Suppressor macrophage treated with lipopolysaccharide for 1 hour (primary cell): Measurements from ENCODE around the gene MT1G.
A peak's percentile ranks its signal among the peaks of the same experiment; 100 is the strongest.
"Not testable (repeated sequence)": the region's sequence is repeated elsewhere in the genome, so short reads cannot be mapped to it uniquely, and the experiment has no call there.

Experiments used
- DNase-seq, 3 donors: peaks; one replicate each; pipeline ENCODE4 v3.0.0-alpha.2; 2020 to 2022

Gene MT1G

DNA sequence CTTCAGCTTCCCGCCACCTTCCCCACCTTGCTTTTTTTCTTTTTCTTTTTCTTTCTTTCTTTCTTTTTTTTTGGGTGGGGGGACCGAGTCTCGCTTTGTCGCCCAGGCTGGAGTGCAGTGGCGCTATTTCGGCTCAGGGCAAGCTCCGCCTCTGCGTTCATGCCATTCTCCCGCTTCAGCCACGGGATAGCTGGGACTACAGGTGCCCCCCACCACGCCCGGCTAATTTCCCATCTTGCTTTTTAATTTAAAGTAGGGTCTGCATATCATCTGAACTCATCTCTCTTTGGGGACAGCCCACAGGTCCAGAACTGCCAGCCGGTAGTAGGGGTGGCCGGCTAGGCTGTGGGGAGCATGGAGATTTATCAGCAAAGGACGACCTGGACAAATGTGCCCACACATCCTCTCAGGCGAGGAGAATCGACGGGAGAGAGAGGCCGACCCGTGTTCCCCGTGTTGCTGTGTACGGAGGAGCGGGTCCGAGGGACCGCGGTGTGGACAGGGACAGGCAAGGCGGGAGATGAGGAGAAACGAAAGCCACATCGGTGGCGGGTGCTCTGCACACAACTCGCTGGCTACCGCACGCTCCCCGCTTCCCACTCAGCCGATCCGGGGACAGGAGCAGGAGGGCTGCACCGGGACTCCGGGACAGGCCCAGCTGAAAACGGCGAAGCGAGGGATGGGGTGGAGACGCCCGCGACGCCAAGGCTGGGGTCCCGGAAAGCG lies 33.0 kb downstream of the MT1G start:
- DNase-seq, result no peak

- no peak for DNase-seq
Measured at GRCh38 chr16:56633535-56633934, 34.3 kb downstream of the MT1G start.

DNA sequence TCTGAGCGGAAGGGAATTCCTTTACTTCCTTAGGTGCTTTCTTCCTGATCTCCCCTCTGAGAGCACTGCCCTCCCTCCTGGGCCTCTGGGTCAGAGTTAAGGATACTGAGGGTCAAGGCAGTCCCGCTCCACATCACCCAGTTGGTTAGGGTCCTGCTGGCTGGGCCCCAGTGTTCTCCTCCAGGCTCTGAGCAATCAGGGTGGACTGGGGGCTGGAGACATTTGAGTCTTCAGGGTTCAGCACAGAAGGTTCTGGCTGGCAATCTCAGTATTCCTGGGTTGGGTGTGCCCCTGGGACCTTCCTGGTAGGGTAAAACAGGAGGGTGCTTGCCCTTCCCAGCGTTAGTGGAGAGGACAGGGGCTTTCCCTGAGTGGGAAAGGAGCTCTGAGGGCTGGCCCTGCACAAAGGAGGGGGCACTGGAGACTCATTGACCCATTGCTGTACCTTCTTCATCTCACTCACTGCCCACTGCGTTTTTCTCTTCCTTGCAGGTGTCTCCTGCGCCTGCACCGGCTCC lies 35.0 kb downstream of the MT1G start:
- no peak for DNase-seq

GRCh38 chr16:56632156-56632847 lies 35.6 kb downstream of the MT1G start, which contains the start of gene MT1M:
TSS of gene MT1M (plus strand) at chr16:56632659. CDS start at chr16:56632732, 73 bp downstream.
- DNase-seq, result peak in 1 of 3 donors; percentile 48

DNA sequence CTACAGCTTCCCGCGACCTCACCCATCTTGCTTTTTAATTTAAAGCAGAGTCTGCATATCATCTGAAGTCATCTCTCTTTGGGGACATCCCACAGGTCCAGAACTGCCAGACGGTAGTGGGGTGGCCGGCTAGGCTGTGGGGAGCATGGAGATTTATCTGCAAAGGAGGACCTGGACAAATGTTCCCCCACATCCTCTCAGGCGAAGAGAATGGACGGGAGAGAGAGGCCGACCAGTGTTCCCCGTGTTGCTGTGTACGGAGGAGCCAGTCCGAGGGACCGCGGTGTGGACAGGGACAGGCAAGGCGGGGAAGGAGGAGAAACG lies 36.1 kb downstream of the MT1G start:
- no peak for DNase-seq

DNA sequence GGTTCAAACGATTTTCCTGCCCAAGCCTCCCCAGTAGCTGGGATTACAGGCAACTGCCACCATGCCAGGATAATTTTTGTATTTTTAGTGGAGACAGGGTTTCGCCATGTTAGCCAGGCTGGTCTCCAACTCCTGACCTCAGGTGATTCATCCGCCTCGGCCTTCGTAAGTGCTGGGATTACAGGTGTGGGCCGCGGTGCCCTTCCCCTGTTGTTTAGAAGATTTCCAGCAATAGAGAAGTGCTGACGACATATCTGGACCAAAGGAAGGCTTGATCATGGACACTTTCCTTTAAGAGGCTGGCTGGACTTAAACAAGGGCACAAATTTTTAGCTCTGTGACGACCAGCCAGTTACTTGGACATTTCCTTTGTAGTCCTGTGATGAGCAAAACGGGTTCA lies 36.7 kb downstream of the MT1G start:
- DNase-seq, result no peak

DNA sequence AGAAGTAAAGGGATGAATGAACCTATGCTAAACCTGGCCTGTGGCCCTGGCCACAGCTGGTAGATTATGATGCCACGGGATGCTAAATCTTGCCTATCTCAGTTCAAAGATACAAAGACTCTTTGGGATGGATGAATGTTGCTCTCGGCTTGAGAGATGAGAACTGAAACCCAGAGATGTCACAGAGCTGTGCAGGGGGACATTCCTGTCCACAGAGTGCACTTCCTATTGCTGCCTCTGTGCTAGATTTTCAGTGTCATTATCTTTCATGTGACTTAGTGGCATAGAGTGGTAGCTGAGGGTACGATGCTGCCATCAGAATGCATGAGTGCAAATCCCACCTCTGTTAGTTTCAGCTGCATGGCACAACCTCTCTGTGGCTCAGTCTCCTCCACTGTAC lies 37.7 kb downstream of the MT1G start:
- peak; percentile 48 to 53 (median 49) for DNase-seq

DNA sequence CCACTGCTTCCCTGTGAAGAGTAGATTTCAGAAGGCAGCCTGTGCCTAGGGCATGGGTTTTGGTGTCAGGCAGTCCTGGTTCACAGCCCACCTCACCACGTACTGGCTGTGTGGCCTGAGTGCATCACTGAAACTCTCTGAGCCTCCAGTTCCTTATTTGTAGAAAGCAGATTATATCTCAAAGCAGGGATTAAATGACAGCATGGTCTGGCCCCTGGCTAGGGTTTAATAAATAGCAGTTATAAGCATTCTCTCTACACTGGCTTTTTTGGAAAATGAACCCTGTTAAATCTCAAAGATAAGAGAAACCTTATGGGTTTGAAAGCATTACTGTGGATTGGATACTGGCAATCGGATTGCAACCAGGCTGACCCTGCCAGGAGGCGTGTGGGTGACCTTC lies 38.3 kb downstream of the MT1G start:
- no peak for DNase-seq

DNA sequence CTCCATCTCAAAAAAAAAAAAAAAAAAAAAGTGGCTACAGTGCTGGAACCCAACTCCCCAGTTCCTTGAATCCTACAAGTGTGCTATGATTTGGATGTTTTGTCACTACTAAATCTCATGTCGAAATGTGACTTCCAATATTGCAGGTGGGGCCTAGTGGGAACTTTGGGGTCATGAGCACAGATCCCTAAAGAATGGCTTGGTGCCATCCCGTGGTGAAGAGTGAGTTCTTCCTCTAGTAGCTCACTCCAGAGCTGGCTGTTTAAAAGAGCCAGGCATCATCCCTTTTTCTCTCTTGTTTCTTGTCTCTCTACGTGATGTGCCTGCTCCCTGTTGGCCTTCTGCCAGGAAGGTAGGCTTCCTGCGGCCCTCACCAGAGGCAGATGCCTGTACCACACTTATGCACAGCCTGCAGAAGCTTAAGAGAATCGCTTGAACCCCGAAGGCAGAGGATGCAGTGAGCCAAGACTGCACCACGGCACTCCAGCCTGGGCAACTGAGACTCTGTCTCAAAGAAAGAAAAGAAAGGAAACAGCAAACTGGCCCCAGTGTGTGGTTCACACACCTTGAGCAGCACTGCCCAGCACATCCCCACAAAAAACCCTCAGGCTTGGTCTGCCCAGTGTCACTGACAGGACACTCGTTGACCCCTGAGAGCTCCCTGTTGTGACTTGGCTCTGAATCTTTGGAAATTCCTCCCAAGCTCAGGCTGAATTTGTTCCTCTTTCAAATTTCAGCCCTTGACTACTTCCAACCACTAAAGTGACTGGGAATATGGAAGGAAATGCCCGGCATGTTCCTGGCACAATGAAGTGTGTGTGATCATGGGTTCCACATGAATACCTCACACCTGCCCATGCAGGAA lies 39.1 kb downstream of the MT1G start:
- DNase-seq, result peak; percentile 53 to 69 (median 55)

GRCh38 chr16:56626685-56627084 lies 41.2 kb downstream of the MT1G start:
- no peak for DNase-seq

DNA sequence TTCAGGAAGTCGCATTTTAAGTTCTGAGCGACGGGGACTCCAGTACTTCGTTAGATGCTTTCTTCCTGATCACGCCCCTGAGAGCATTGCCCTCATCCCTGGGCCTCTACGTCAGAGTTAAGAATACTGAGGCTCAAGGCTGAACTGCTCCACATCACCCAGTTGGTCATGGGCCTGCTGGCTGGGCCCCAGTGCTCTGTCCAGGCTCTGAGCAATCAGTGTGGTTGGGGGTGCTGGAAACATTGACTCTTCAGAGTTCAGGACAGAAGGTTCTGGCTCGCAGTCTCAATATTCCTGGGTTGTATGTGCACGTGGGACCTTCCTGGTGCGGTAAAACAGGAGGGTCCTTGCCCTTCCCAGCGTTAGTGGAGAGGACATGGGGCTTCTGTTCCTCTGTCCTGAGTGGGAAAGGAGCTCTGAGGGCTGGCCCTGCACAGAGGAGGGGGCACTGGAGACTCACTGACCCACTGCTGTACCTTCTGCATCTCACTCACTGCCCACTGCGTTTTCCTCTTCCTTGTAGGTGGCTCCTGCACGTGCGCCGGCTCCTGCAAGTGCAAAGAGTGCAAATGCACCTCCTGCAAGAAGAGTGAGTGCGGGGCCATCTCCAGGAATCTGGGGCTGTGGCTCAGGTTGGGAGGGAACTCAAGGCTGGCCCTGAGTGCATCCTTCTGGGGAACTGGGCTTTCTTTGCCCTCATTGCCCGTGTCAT lies 41.8 kb downstream of the MT1G start:
- DNase-seq, result peak; percentile 42 to 70 (median 56)

DNA sequence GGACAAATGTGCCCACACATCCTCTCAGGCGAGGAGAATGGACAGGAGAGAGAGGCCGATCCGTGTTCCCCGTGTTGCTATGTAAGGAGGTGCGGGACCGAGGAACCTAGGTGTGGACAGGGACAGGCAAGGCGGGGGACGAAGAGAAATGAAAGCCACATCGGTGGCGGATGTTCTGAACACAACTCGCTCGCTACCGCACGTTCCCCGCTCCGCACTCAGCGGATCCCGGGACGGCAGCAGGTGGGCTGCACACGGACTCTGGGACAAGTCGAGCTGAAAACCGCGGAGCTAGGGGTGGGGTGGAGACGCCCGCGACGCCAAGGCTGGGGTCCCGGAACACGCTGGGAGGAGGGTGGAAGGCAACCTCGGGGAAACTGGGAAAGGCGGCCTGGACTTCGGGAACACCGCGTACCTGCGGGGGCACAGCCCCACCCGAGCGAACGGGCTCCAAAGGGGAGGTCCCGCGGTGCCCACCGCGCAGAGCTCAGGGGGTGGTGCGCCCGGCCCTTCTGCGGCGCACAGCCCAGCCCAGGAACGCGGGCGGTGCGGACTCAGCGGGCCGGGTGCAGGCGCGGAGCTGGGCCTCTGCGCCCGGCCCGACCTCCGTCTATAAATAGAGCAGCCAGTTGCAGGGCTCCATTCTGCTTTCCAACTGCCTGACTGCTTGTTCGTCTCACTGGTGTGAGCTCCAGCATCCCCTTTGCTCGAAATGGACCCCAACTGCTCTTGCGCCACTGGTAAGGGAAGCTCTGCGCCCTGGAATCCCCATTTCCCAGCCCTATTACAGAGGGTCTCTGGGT lies 42.5 kb downstream of the MT1G start, which contains the start of gene MT1E:
Gene MT1E, plus strand, starts transcription at position 642 of the 803 bp plus-strand sequence. Its CDS starts 71 bp downstream, at position 713.
- peak; percentile 68 to 72 (median 71) for DNase-seq

GRCh38 chr16:56623637-56624036 lies 44.2 kb downstream of the MT1G start:
- no peak for DNase-seq

GRCh38 chr16:56623184-56623583 lies 44.7 kb downstream of the MT1G start:
- DNase-seq, result not testable (repeated sequence)

- DNase-seq, result not testable (repeated sequence)
Measured at GRCh38 chr16:56621665-56622445, 46.0 kb downstream of the MT1G start.

DNA sequence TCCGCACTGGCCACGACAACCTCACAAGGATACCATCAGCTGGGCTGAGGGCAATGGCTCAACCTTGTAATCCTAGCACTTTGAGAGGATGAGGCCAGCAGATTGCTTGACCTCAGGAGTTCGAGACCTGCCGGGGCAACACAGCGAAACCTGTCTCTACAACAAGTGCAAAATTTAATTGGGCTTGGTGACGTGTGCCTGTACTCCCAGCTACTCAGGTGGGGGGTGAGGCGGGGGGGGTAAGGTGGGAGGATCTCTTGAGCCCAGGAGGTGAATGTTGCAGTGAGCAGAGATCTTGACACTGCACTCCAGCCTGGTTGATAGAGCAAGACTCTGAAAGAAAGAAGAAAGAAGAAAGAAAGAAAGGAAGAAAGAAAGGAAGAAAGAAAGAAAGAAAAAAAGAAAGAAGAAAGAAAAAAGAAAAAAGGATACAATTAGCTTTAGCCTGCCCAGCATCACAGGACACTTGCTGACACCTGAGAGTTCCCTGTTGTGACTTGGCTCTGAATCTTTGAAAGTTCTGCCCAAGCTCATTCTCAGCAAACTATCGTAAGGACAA lies 47.4 kb downstream of the MT1G start:
- no peak for DNase-seq

- no peak for DNase-seq
Measured at GRCh38 chr16:56618138-56618537, 49.7 kb downstream of the MT1G start.

GRCh38 chr16:56617212-56618085 lies 50.4 kb downstream of the MT1G start:
- peak in 1 of 3 donors; percentile 60 for DNase-seq
